Measurements from ENCODE around the gene CFAP54. TPM values are rescaled to one million over a fixed set of nuclear protein-coding genes. Genes with fewer than 3 reads are reported as not detected.
"Not testable (repeated sequence)": the region's sequence is repeated elsewhere in the genome, so short reads cannot be mapped to it uniquely, and the experiment has no call there.

CFAP54 gene
- total RNA-seq, 1 donor from 2014 or later: 13.1 TPM

DNA sequence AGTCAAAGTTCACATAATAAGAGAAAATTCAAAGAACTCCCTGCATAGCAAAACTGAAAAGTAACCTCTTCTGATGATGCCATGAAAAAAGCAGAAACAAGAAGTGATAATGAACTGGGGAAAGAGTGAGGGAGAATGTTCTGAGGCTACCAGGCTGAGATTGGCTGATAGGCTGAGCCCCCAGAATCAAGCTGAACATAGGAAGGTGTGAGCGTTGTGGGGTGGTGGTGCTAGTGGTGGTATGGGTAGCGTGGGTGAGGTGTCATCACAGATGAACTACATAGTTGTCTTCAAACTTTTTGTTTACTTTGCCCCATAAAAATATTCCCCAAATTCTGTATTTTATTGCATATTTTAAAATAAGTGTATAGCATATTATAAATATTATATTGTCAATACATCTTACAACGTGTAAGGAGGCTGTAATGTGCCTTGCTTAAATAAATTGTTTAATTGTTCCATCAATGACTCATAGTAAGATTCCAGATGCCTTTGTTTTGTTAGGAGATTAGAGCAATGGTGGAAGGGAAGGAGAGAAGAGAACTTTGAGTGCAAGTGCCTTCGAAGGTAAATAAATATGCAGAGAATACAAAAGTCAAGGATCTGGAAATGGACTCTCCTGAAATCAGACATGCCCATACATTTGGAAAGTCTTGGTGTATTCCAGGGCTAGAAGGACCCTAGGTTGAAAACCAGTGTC lies 15.8 kb upstream of the CFAP54 start:
- DNase-seq: no peak

DNA sequence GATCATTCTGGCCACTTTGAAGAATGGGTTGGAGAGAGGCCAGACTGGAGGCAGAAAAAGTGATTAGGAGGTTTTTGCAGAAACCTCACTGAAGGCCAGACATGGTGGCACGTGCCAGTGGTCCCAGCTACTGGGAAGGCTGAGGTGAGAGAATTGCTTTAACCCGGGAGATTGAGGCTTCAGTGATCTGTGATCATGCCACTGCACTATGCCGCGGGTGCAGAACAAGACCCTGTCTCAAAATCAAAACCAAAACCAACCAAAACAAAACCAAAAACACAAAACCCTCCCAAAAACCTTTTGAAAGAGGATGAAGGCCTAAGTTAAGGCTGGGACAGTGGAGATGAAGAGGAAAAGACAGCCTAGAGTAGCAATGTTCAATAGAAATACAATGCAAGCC lies 15.2 kb upstream of the CFAP54 start:
- no peak for DNase-seq

GRCh38 chr12:96478011-96478410 lies 11.4 kb upstream of the CFAP54 start:
- no peak for DNase-seq

GRCh38 chr12:96482086-96482485 lies 7.3 kb upstream of the CFAP54 start:
- no peak for DNase-seq

DNA sequence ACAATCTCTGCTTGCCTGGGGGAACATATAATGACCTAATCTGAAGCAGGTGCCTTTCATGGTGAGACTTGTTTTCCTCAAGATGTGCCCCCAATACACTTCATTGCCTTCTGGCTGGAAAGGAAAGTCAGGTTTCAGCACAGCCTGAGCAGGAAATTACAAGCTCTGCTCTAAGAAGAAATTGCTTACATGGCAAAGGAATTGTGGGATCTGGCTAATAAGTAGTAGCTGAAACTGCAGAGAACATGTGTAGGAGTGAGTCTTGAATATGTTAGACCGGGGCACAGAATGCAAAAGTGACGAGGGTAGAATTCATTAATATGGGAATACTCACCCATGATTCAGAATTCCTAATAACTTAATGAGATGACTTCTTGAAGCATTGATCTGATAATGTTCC lies 6.3 kb upstream of the CFAP54 start:
- DNase-seq: no peak

GRCh38 chr12:96486751-96487613 lies 2.4 kb upstream of the CFAP54 start:
- peak; percentile 68 for DNase-seq

DNA sequence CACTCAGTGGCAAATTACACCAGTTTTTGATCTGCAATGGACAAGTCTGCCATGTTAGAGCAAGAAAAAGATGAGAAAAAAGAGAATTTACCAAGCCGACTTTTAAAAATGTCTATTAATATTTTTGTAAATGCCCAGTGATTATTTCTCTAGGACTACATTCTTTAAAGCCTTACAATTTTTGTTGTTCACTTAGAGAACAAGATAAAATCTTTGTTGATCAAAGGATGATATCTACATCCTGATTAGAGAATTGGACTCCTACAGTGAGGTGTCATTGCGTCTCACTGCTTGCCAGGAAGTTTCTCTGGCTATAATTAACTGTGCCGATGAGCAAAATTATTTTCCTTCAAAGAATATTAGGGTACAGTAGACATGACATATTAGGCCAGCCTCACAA lies 1.7 kb upstream of the CFAP54 start:
- DNase-seq: no peak

DNA sequence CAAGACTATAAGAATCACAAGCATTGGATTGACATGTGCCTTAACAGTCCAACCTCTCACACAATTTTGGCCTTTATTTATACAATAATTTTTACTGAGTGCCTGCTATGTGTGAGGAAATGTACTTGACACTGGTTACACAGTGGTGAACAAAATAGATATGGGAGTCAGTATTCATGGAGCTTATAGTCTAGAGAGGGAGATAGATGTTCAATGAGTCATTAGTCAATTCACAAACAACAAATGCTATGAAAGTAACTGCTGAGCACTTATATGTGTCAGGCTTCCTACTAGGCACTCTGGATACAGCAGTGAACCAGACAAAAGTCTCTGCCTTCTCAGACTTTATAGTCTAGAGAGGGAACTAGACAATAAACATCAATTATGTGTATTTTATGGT lies 3.7 kb downstream of the CFAP54 start:
- DNase-seq: peak; percentile 46

- DNase-seq: not testable (repeated sequence)
Measured at GRCh38 chr12:96494154-96494553, 4.8 kb downstream of the CFAP54 start.

DNA sequence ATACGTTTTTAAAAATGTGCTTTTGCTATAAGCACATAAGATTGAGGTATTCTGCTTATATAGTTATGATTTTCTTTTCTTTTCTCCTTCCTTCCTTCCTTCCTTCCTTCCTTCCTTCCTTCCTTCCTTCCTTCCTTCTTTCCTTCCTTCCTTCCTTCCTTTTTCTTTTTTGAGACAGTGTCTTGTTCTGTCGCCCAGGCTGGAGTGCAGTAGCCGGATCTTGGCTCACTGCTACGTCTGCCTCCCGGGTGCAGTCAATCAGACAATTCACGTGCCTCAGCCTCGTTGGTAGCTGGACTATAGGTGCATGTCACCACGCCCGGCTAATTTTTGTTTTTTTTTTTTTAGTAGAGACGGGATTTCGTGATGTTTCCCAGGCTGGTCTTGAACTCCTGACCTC lies 5.8 kb downstream of the CFAP54 start:
- DNase-seq: no peak

DNA sequence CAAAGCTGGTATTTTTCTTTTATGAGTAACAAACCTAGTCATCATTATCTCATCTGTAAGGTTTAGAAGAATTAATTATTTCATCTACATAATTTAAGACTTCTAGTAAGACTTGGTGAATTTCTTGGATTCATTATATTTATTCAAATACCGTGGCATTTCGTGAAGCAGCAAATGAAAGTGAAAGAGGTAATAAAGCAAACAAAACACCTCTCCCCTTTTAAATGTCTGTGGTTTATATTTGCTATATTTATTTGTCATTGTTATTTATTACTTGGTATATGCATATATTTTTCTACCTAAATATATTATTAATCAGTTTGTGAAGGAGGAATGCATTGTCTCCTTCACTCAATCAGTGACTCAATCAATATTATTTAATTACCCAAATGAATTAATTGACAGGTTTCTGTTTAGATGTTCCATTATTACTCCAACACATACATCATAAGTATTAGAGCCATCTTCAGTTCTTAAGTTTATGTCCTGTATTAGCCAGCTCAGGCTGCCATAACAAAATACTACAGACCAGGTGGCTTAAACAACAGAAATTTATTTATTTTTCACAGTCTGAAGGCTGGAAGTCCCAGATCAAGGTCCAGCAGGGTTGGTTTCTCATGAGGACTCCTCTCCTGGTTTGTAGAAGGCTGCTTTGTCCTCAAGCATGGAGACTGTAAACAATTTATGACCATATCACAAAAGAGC lies 6.6 kb downstream of the CFAP54 start:
- no peak for DNase-seq

- DNase-seq: no peak
Measured at GRCh38 chr12:96496944-96497343, 7.6 kb downstream of the CFAP54 start.

DNA sequence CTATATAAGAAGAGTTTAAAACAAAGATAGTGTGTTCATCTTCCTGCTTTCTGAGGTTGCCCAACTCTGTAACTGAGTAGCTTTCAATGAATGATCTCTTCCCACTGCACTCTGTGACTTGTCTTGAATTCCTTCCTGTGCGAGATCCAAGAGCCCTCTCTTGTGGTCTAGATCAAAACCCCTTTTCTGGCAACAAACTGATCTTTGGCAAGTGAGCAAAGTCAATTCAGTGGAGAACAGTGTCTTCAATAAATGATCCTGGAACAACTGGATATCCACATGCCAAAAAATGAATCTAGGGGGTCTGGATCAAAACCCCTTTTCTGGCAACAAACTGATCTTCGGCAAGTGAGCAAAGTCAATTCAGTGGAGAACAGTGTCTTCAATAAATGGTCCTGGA lies 8.5 kb downstream of the CFAP54 start:
- DNase-seq: no peak

- DNase-seq: peak; percentile 75
Measured at GRCh38 chr12:96500693-96501092, 11.3 kb downstream of the CFAP54 start.

- peak; percentile 96 for DNase-seq
Measured at GRCh38 chr12:96501133-96501761, 11.9 kb downstream of the CFAP54 start.

DNA sequence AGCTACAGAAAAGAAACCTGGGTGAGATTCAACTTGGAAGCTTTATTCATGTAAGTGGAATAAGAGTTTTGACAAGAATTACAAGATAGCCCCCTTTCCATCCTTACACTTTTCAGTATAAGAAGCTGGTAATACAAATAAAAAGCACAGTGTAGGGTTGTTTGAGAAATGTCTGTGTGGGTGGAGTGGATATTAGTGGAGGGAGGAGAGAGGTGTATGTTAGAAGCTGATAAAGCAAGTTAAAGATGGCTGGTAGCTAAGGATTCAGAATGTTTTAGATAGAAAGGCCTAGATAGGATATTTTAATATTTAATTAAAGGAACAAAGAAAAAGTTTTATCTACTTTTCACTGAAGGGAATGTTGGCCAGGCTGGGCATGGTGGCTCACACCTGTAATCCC lies 12.5 kb downstream of the CFAP54 start:
- peak; percentile 36 for DNase-seq

GRCh38 chr12:96502477-96502876 lies 13.1 kb downstream of the CFAP54 start:
- DNase-seq: peak; percentile 67

DNA sequence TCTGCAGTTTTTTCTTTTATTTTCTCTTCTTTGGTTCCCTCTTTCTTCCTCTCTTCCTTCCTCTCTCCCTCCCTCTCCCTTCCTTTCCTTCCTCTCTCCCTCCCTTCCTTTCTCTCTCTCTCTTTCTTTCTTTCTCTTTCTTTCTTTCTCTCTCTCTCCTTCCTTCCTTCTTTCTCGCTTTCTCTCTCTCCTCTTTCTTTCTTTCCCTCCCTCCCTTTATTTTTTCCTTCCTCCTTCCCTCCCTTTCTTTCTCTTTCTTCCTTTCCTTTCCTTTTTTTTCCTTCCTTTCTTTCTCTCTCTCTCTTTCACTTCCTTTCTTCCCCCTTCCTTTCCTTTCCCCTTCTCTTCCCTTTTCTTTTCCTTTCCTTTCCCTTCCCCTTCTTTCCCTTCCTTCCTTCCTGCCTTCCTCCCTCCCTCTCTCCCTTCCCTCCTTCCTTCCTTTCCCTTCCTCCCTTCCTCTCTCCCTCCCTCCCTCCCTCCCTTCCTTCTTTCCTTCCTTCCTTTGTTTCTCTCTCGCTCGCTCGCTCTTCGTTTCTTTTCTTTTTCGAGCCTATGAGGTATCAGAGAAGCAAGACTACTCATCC lies 13.7 kb downstream of the CFAP54 start:
- no peak for DNase-seq

DNA sequence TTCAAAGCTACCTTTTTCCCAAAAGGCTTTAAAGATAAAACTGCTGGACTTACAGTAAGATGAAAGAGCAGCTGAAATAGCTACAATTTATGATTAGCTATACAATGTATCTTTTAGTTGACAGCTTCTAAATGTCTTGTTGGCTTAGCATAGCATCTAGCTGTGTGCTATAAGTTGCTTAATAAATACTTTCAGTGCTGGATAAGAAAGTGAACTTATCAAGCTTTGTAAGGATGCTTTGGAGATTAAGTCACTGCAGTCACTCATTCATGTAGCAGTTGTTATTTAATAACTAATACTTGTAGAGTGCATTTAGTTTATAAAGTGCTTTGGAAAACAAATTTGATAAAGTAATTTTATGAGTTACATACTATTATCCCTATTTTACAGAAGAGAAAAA lies 14.6 kb downstream of the CFAP54 start:
- no peak for DNase-seq

- DNase-seq: no peak
Measured at GRCh38 chr12:96506776-96507175, 17.4 kb downstream of the CFAP54 start.

- DNase-seq: peak; percentile 91
Measured at GRCh38 chr12:96510306-96510764, 21.0 kb downstream of the CFAP54 start.

- no peak for DNase-seq
Measured at GRCh38 chr12:96513166-96513565, 23.8 kb downstream of the CFAP54 start.

- no peak for DNase-seq
Measured at GRCh38 chr12:96513681-96514080, 24.3 kb downstream of the CFAP54 start.

Measured in dermis blood vessel endothelial cell (primary cell).